ENCODE data around the gene HAND2. TPM values are rescaled to one million over a fixed set of nuclear protein-coding genes. Genes with fewer than 3 reads are reported as not detected.
A peak's percentile ranks its signal among the peaks of the same experiment; 100 is the strongest.

HAND2 gene
- total and polyA plus RNA-seq, 2 of the 8 experiments (the other 6 are each of a cell fraction or from before 2014, with no cell fraction given): 0.05 TPM; not detected in 1

GRCh38 chr4:173500841-173501591, 29.0 kb downstream of the HAND2 start (continued):
- 0 out of 2 replicates have a peak, but pooled peaks have one; percentile 90 for TF ChIP-seq SUZ12 (IDR thresholded peaks at IDR 0.05; ENCODE audit: low read length)
- TF ChIP-seq SP4 (IDR thresholded peaks at IDR 0.05; ENCODE audit: low read length): no peak
- peak; percentile 79; the same call in 1 of the 2 replicates for TF ChIP-seq GABPA (IDR thresholded peaks at IDR 0.05; ENCODE audit: borderline replicate concordance, insufficient read depth, low read length)
- no peak for TF ChIP-seq SP2 (IDR thresholded peaks at IDR 0.05; ENCODE audit: low read length)
- no peak for TF ChIP-seq POLR2A (IDR thresholded peaks at IDR 0.05; ENCODE audit: control extremely low read depth in 1 of 2, low read depth in 2 of 2, low read length in 2 of 2)
- TF ChIP-seq CHD1 (IDR thresholded peaks at IDR 0.05; ENCODE audit: low read depth, low read length): no peak
- TF ChIP-seq KDM5A (IDR thresholded peaks at IDR 0.05; ENCODE audit: low read length): no peak
- TF ChIP-seq PHF8 (conservative IDR thresholded peaks at IDR 0.05; ENCODE audit: low read depth, low read length): no peak; the same call in none of the 2 replicates
- TF ChIP-seq MAFK (IDR thresholded peaks at IDR 0.05; ENCODE audit: low read depth, low read length): no peak
- peak; percentile 88 for TF ChIP-seq ASH2L (IDR thresholded peaks at IDR 0.05; ENCODE audit: low read length)
- TF ChIP-seq BRCA1 (IDR thresholded peaks at IDR 0.05; ENCODE audit: low read depth, low read length): no peak
- no peak for TF ChIP-seq CBX5 (IDR thresholded peaks at IDR 0.05; ENCODE audit: low read depth, low read length)
- TF ChIP-seq E2F6 (IDR thresholded peaks at IDR 0.05): peak; percentile 91
- peak; percentile 12 for TF ChIP-seq SAP30 (IDR thresholded peaks at IDR 0.05; ENCODE audit: insufficient read depth, insufficient replicate concordance, low read length)
- no peak; the same call in 1 of the 2 replicates for TF ChIP-seq TBP (IDR thresholded peaks at IDR 0.05; ENCODE audit: low read depth, low read length)
- TF ChIP-seq NRF1 (IDR thresholded peaks at IDR 0.05; ENCODE audit: low read depth, low read length): no peak
- no peak for TF ChIP-seq TCF12 (IDR thresholded peaks at IDR 0.05; ENCODE audit: low read depth, low read length)
- no peak for TF ChIP-seq CEBPB (IDR thresholded peaks at IDR 0.05; ENCODE audit: low read depth, low read length)
- TF ChIP-seq ZNF274 (IDR thresholded peaks at IDR 0.05; ENCODE audit: borderline replicate concordance, extremely low read depth, low read length): no peak
- TF ChIP-seq SIX5 (IDR thresholded peaks at IDR 0.05; ENCODE audit: low read depth, low read length): no peak
- no peak for TF ChIP-seq CBX8 (IDR thresholded peaks at IDR 0.05; ENCODE audit: borderline replicate concordance, low read depth, low read length)
- no peak for TF ChIP-seq GTF2F1 (IDR thresholded peaks at IDR 0.05; ENCODE audit: borderline replicate concordance, low read depth, low read length)
- peak; percentile 96 for TF ChIP-seq KDM4A (IDR thresholded peaks at IDR 0.05; ENCODE audit: low read depth, low read length, severe bottlenecking)
